NCI-H2227 (cell line): Measurements from ENCODE around the gene ELK4.

Source experiments
- DNase-seq: peaks from one replicate; lab custom pipeline; 2025; ENCODE audit not compliant: unreplicated experiment; lab: John Stamatoyannopoulos, UW

The ELK4 gene

GRCh38 chr1:205631768-205632668 is at the start of gene ELK4:
Gene ELK4 (minus strand): TSS chr1:205632011. CDS start chr1:205623882, 8,129 bp downstream.
- peak; percentile 99 for DNase-seq

GRCh38 chr1:205681364-205681763 is 49.6 kb upstream of the ELK4 start:
- DNase-seq: no peak

GRCh38 chr1:205680073-205680851 is 48.5 kb upstream of the ELK4 start, which contains the start of gene SLC45A3:
Gene SLC45A3 (minus strand): TSS chr1:205680509. CDS start chr1:205664656, 15,853 bp downstream.
- peak; percentile 73 for DNase-seq

GRCh38 chr1:205678286-205679111 is 46.7 kb upstream of the ELK4 start:
- no peak for DNase-seq

GRCh38 chr1:205677167-205677566 is 45.4 kb upstream of the ELK4 start:
- no peak for DNase-seq

GRCh38 chr1:205676597-205676996 is 44.8 kb upstream of the ELK4 start:
- DNase-seq: no peak

GRCh38 chr1:205676002-205676401 is 44.2 kb upstream of the ELK4 start:
- DNase-seq: no peak

- DNase-seq: no peak
Measured at GRCh38 chr1:205675247-205675646, 43.4 kb upstream of the ELK4 start.

- DNase-seq: no peak
Measured at GRCh38 chr1:205672970-205673369, 41.2 kb upstream of the ELK4 start.

GRCh38 chr1:205672395-205672889 is 40.6 kb upstream of the ELK4 start:
- no peak for DNase-seq

GRCh38 chr1:205670611-205671430 is 39.0 kb upstream of the ELK4 start:
- no peak for DNase-seq

GRCh38 chr1:205670150-205670446 is 38.3 kb upstream of the ELK4 start:
- DNase-seq: no peak

GRCh38 chr1:205669341-205670149 is 37.7 kb upstream of the ELK4 start:
- no peak for DNase-seq

GRCh38 chr1:205668951-205669340 is 37.1 kb upstream of the ELK4 start:
- DNase-seq: no peak

GRCh38 chr1:205667909-205668643 is 36.3 kb upstream of the ELK4 start:
- no peak for DNase-seq

GRCh38 chr1:205666372-205667166 is 34.8 kb upstream of the ELK4 start:
- DNase-seq: no peak

- no peak for DNase-seq
Measured at GRCh38 chr1:205665201-205666045, 33.6 kb upstream of the ELK4 start.
